Measurements from ENCODE around the gene NFIC. TPM values are rescaled to one million over a fixed set of nuclear protein-coding genes. Genes with fewer than 3 reads are reported as not detected.
A peak's percentile ranks its signal among the peaks of the same experiment; 100 is the strongest.

Gene NFIC
- total RNA-seq, 1 donor from 2014 or later: 107 TPM

DNA sequence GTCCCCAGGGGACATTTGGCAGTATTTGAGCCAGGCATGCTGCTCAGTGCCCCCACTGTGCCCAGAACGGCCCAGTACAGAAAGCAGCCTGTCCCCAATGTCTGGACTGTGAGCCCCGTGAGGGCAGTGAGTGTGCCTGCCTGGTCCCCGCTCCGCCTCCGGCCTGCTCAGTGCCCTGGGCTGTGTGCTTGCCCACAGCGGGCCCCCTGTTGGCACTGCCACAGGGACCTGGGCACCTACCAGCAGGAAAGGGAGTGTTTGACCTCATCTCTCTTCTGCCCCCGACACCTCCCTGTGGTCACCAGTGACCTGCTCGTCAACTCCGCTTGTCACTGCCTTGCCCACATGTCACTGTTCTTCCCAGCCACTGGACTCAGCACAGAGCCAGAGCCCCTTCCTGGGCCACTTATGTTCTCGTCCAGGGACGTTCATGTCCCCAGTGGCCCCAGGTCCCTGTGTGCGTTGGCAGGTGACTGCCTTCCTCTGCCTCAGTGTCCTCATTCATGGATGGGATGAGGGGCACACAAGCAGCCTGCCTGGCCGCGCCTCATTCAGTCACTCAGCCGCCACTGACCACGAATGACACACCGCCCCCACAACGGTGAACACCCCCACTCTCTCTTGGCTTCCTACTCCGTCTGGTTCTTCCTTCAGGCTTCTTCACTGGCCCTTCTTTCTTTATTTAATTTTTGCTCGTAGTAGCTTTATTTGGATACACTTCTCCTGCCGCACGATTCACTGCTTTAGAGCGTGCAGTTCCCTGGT is 142.6 kb downstream of the NFIC start:
- DNase-seq (ENCODE audit: low read depth): no peak

DNA sequence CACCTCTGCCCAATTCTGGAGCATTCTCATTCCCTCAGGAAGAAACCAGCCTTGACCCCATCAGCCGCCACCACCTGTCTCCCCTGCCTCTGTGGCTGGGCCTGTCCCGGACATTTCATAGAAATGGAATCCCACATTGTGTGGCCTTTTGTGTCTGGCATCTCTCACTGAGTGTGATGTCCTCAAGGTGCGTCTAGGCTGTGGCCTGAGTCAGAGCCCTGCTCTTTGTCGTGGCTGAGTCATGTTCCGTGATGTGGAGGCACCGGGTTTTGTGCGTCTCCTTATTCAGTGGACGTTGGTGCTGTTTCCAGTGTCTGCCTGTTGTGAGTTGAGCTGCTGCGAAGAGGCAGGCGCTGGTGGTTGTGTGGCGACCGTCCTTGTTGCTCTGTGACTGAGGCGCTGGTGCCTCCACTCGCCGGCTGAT is 143.2 kb downstream of the NFIC start:
- peak; percentile 61 for DNase-seq (ENCODE audit: low read depth)

DNA sequence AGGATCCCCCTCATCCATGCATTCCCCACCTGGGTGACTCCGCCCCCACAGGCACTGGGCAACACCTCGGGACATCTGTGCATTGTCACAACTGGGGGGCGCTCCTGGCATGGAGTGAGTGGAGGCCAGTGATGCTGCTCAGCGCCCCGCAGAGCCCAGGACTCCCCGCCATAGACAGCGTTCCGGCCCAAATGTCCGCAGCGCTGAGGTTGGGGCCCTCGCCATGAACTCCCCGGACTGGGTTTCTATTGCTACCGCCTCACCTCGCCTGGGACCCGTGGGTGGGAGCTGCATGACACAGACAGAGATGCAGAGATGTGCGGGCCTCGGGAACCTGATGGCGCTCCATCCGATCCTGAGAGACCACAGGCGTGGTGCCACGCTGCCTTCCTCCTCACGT is 144.3 kb downstream of the NFIC start:
- no peak for DNase-seq (ENCODE audit: low read depth)

DNA sequence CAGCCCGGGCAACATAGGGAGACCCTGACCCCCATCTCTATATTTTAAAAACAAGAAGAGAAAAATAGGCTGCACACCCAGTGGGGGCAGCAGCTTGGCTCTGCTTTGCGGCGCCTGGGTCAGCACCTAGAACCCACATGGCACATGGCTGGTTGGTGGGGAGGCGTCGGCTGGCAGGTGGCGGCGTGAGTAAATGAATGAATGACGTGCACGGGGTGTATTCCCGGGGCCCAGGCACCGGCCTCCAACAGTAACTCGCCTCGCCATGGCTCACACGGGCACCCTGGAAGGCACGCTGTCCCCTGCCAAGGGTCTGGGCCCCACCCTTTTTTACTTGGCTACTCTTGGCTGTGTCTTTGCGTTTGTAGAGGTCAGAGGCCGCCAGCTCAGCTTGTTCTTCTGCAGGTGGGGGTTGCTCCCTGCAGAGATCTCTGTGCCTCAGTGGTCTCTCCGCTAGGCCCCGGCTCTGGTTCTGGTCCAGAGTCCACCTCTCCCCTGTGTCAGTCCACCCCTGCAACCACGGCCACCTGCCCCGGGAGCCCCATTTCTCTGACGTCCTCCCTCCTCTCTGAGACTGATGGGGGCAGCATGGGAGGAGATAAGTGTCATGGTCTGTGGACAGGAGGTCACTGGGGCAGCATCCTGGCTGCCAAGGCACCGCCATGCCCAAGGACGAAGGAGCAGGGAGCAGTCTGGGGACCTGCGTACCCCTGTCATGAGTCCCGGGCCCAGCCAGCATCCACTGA is 145.3 kb downstream of the NFIC start:
- no peak for DNase-seq (ENCODE audit: low read depth)

DNA sequence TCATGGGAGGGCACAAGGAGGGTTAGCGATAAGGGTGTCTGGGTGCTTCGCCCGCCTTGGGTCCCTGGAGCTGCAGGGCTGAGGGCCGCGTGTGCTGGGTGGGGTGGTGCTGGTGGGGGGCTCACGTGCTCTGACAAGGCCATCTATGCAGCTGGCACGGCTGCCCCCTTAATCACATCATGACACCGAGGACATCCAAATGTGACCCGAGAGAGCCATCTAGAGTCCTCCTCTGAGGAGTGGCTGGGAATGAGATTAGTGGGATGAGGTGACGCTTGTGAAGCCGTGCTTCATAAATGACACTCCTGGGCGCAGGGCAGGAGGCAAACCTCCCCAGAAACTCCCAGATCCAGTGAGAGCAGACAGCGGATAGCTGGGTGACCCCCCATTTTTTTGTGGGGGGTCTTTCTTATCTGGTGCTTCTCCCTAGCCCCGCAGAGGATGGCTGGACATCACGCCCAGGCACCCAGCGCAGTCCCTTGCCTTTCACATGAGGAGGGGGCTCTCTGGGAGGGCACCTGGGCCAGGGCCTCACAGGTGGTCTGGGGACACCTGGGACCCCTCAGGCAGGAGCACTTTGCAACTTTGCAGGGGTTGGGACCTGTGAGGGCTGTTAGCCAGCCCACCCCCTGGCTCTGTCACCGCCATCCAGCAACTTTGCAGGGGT is 146.3 kb downstream of the NFIC start:
- no peak for DNase-seq (ENCODE audit: low read depth)

DNA sequence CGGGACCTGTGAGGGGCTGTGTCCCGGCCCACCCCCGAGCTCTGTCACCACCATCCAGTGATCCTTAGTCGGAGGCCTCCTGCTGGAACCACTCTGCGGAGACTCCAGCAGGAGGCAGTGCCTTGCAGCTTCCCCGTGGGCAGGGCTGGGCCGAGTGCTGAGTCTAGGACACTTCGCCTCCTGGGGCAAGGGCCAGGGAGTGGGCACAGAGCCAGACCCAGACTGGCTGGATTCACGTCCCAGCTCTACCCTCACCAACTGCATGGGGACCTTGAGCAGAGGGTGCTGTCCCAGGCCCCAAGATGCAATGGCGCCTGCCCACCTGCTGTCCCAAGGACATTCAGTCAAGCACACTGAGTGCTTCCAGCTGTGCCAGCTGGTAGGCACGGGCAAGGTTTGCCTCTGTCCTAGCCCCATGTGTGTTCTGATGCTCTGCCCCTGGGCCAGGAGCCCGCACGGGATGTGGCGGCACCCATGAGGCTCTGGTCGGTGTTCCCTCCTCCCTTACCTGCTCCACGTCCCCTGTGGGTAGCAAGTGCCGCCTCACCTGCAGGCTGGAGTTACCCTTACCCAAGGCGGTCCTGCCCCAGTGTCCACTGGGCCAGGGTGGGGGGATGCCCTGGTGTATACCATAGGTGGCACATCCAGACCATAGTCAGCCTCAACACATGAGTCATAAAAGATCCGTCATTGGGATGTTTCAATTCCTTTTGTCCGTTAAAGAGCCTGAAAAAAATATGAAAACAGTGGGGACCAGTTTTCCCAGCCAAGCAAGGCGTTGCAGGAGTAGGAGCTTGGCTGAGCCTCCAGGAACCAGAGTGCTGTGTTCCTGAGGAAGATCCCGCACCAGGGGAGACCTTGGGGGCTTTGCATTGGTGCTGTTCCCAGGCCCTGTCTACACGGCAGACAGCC is 147.1 kb downstream of the NFIC start:
- no peak for DNase-seq (ENCODE audit: low read depth)

DNA sequence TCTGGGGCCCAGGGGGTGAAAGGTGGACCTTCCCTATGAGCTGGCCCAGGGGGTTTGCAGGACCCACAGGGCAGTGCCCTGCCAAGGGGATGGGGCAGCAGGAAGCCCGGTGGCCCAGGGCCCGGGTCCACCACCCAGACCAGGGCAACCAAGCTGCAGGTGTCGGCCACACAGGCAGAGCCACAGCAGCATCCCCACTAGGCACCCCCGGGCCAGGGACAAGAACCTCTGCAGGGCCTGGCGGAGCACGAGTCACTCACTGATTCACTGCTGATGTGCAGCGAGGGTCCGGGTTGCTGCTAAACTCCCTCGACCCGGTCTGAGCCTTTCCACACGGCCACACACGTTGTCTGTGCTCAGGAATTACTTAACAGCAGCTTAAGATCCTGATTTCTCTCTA is 148.5 kb downstream of the NFIC start:
- no peak for DNase-seq (ENCODE audit: low read depth)

DNA sequence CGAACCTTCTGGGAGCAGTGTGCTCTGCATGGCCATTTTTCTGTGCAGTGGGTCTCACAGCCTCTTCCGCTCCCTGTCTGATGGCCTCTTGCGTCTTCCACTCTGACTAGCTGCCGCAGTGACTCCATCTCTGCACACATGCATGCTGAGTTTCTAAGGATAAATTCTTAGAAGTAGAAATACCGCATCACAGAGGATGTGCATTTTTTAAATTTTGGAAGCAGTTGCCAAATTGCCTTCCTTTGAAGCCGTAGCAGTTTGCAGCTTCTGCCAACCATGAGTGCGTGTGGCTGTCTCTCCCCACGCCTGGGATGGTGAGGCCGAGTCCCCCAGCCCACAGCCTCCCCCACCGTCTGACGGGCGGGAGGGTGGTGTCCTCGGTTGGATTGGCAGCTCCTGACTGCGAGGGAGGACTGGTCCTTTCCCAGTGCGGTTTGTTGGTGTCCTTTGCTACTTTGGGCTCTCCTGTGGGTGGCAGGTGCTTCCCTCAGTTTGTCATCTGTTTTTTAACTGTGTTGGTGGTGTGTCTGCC is 149.6 kb downstream of the NFIC start:
- DNase-seq (ENCODE audit: low read depth): no peak

DNA sequence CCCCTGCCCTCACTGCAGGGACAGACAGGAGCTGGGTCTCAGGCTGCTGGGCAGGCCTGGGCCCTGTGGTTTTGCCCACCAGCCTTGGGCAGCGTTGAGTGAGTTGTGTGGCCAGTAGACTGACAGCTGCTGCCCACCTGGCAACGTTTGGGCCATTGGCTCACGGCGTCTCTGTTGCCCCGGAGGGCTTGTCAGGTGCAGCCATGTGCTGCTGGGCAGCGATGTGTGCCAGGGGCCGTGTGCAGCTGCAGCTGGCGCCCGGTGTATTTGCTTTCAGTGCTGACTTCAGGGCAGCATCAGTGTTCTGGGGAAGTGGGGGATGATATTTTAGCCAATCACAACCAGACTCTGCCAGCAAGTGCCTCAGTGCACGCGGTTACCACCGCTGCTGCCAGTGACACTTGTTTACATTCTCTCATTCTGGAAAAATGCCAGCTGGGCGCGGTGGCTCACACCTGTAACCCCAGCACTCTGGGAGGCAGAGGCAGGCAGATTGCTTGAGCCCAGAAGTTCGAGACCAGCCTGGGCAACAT is 150.4 kb downstream of the NFIC start:
- peak; percentile 36 for DNase-seq (ENCODE audit: low read depth)

DNA sequence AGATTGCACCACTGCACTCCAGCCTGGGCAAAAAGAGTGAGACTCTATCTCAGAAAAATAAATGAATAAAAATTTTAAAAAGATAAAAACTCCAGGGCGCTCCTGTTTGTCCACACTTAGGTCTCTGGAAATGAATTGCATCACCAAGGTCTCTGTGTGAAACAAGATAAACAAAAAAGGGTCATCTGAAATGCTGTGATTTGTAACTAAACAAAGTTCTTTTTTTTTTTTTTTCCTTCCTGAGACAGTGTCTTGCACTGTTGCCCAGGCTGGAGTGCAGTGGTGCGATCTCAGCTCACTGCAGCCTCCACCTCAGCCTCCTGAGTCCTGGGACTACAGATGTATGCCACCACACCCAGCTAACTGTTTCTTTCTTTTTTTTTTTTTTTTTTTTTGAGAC is 151.3 kb downstream of the NFIC start:
- DNase-seq (ENCODE audit: low read depth): no peak

DNA sequence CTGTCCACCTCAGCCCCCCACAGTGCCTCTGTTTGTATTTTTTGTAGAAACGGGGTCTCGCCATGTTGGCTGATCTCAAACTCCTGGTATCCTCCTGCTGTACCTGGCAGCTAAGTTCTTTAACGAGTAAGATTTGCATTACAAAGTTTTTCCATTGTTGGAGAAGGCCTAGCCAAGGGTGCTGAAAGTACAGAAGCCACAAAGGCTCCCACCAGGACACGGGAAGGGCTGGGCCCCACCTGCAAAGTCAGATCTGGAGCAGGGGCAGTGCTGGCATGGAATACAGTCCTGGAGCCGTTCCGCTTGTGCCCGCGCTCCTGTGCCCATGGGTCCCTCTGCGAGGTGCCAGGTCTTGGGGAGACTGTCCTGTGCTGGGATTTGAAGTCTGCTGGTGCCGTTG is 151.9 kb downstream of the NFIC start:
- DNase-seq (ENCODE audit: low read depth): no peak

DNA sequence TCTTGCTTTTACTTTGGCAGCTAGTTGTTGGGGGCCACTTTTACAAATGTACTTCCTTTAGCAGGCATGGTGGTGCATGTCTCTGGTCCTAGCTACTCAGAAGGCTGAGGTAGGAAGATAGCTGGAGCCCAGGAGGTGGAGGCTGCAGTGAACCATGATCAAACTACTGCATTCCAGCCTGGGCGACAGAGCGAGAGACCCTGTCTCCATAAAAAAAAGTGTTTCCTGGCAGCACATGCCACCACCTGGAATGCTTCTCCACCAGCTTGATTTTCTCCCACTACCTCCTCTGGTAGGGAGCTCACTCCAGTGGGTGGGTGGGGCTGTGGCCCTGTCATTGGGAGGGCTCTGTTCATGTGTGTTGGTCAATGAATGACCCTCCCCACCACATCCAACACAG is 152.3 kb downstream of the NFIC start:
- peak; percentile 23 for DNase-seq (ENCODE audit: low read depth)

Other genes with a start within 250 kb of the NFIC start
- gene GNA15, start 230.6 kb upstream of the NFIC start, total RNA-seq: 2.1 TPM in 1 of 2 replicates, not detected in the other
- 0.10 TPM in 1 of 2 replicates, not detected in the other for gene S1PR4, start 187.8 kb upstream of the NFIC start, total RNA-seq
- 39.4 and 72.6 TPM in 2 replicates for gene NCLN, start 180.7 kb upstream of the NFIC start, total RNA-seq
- gene CELF5, start 141.9 kb upstream of the NFIC start, total RNA-seq: 0.20 TPM in 1 of 2 replicates, not detected in the other
- gene SMIM24, start 113.9 kb downstream of the NFIC start, total RNA-seq: 0.35 and 0.50 TPM in 2 replicates
- gene SMIM44, start 116.9 kb downstream of the NFIC start, total RNA-seq: 2.1 TPM in 1 of 2 replicates, not detected in the other
- gene DOHH, start 134.1 kb downstream of the NFIC start, total RNA-seq: 13.5 and 21.6 TPM in 2 replicates
- gene FZR1, start 139.7 kb downstream of the NFIC start, total RNA-seq: 45.1 and 60.3 TPM in 2 replicates
- not detected in 2 replicates for gene TEKTIP1, start 172.6 kb downstream of the NFIC start, total RNA-seq
- 156 and 227 TPM in 2 replicates for gene MFSD12, start 191.0 kb downstream of the NFIC start, total RNA-seq
- gene HMG20B, start 206.4 kb downstream of the NFIC start, total RNA-seq: 84.2 and 93.8 TPM in 2 replicates
- gene GIPC3, start 218.9 kb downstream of the NFIC start, total RNA-seq: not detected in 2 replicates
- gene TBXA2R, start 240.3 kb downstream of the NFIC start, total RNA-seq: 0.50 TPM in 1 of 2 replicates, not detected in the other

Data from renal cortical epithelial cell (primary cell).